ENCODE measurements around the gene RAB7B.

- TF ChIP-seq CTCF (CRISPR knock-in tag; IDR thresholded peaks at IDR 0.05) (no peak), CREB1 (IDR thresholded peaks at IDR 0.05) (no peak), CREB1 (CRISPR knock-in tag; IDR thresholded peaks at IDR 0.05) (no peak)
These were observed 21.9 kb downstream of the RAB7B start for GRCh38 chr1:205981257-205981656.
